Measurements from ENCODE around the gene PIGC.

The PIGC gene

DNA sequence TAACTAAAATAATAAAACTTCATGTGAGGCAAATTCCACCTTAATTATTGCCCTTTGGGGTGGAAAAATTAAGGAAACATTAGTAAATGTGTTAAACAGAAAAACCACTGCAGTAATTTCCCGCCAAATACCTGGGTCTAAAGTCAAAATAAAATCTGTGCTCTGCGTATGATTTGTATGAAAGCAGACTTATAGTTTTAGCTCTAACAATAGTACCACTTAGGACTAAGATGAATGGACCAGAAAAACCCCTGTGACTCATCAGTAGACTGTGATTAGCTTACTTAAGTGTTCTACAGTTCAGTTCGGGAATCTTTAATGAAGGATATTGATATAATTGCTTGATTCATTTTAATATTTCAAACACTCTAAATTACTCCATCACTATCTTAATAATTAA lies 46.6 kb downstream of the PIGC start:
- DNase-seq: no peak

GRCh38 chr1:172395576-172395975 lies 48.3 kb downstream of the PIGC start:
- DNase-seq: no peak

- DNase-seq: peak; percentile 55
Measured at GRCh38 chr1:172394811-172395210, 49.1 kb downstream of the PIGC start.

- DNase-seq: no peak
Measured at GRCh38 chr1:172394141-172394751, 49.6 kb downstream of the PIGC start.

- DNase-seq: no peak
Measured at GRCh38 chr1:172393354-172393753, 50.5 kb downstream of the PIGC start.

GRCh38 chr1:172391976-172392375 lies 51.9 kb downstream of the PIGC start:
- no peak for DNase-seq

Measured in fibroblast of skin of right quadriceps (primary cell).